SU-DHL-6 (cell line): ENCODE results near the gene OTOGL.

ENCODE experiments used
- CTCF ChIP-seq: fragments of 200-600 bp; sonication (generic); IDR thresholded peaks from one replicate; pipeline ENCODE4 v1.5.1; 2017; ENCODE audit warnings: antibody characterized with exemption, mild to moderate bottlenecking, low read length, moderate library complexity; ENCODE audit not compliant: insufficient read depth, poor library complexity, severe bottlenecking
- EZH2phosphoT487 ChIP-seq: fragments of 200-600 bp; sonication (generic), shearing (Covaris generic); conservative IDR thresholded peaks from 2 replicates; pipeline ENCODE4 v1.6.1; 2018; ENCODE audit warnings: mild to moderate bottlenecking, antibody characterized with exemption, low read length, moderate library complexity, mixed read lengths

GRCh38 chr12:80264891-80265290 lies 165.6 kb downstream of the OTOGL start:
- no peak for TF ChIP-seq CTCF
- no peak for TF ChIP-seq EZH2phosphoT487
